ENCODE data around the gene ADORA3. TPM values are rescaled to one million over a fixed set of nuclear protein-coding genes. Genes with fewer than 3 reads are reported as not detected.

Gene ADORA3
- total RNA-seq, 1 experiment from 2014 or later: 0.15 TPM

DNA sequence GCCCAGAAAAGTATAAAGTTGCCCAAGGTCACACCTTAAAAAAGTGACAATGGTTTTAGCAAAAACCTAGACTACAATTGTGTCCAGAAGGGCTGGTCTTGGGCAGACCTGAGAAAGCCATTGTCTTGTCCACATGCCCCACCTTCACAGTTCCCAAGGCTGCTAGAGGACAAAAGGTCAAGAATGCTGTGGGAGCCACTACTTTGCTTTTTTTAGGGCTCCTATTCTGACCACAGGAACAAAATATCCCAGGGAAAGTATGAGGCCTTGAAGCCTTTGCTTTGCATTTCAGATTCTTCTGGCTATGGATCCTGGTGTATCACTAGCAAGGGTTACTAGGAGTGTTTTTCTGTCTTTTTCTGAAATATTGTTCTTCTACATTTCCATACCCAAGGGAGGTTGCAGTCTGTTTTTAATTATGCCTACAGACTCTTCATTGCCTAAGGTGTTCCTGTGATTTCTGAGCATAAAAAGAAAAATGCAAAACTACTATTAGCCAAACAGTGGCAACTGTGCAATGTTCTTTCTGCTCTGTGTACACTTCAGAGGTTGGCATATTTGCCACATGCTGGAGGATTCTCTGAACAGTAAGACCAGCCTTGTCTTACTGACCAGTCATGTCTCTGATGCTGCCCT, 18.9 kb downstream of the ADORA3 start:
- no peaks in the 10 kb centered on the region for H3K4me1 Mint-ChIP-seq
- CTCF ChIA-PET: interaction anchor here (1.7 kb wide), 1 partner anchor 24 kb away, joined by 12 read pairs; no protein-coding TSS in a partner anchor
- no peaks in the 10 kb centered on the region for H3K9me3 Mint-ChIP-seq
- H3K36me3 Mint-ChIP-seq: no peaks in the 10 kb centered on the region
- no peaks in the 10 kb centered on the region for H3K27me3 Mint-ChIP-seq (ENCODE audit: low read depth)
- DNase-seq (ENCODE audit: low spot score) (no peak), ATAC-seq (no peak)
- TF ChIP-seq, protein P1, sequence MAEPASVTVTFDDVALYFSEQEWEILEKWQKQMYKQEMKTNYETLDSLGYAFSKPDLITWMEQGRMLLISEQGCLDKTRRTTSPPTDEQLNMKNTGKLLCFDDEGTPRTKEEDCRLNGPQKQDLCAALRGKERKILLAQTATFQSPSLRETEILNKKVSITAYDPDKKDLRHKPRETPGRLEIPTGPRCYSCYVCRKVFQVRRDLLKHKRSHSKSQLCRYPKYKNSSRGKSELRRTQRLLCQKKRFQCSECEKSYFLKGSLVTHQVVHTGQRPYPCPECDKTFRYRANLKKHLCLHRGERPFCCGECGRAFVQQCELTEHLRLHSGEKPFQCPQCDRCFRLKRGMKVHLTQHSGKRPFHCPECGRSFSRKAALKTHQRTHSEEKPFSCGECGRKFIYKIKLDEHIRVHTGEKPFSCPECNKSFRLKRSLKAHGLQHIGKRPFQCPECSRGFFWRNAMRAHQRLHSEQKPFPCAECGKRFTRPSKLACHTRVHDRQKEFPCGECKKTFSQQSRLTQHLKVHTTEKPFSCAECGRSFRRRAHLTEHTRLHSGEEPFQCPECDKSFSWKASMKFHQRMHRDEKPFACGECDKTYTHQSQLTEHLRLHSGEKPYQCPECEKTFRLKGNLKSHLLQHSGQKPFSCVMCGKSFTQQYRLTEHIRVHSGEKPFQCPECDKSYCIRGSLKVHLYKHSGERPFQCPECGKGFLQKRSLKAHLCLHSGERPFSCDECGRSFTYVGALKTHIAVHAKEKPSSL (CRISPR knock-in tag; conservative IDR thresholded peaks at IDR 0.05): no peak
- TF ChIP-seq, protein P2, sequence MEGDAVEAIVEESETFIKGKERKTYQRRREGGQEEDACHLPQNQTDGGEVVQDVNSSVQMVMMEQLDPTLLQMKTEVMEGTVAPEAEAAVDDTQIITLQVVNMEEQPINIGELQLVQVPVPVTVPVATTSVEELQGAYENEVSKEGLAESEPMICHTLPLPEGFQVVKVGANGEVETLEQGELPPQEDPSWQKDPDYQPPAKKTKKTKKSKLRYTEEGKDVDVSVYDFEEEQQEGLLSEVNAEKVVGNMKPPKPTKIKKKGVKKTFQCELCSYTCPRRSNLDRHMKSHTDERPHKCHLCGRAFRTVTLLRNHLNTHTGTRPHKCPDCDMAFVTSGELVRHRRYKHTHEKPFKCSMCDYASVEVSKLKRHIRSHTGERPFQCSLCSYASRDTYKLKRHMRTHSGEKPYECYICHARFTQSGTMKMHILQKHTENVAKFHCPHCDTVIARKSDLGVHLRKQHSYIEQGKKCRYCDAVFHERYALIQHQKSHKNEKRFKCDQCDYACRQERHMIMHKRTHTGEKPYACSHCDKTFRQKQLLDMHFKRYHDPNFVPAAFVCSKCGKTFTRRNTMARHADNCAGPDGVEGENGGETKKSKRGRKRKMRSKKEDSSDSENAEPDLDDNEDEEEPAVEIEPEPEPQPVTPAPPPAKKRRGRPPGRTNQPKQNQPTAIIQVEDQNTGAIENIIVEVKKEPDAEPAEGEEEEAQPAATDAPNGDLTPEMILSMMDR (IDR thresholded peaks at IDR 0.05): no peak
- no peak for TF ChIP-seq SOX15 (CRISPR knock-in tag; IDR thresholded peaks at IDR 0.05)
- TF ChIP-seq NFE2L1 (CRISPR knock-in tag; IDR thresholded peaks at IDR 0.05): no peak
- TF ChIP-seq HMGA2 (CRISPR knock-in tag; IDR thresholded peaks at IDR 0.05): no peak
- no peak for TF ChIP-seq ZNF396 (CRISPR knock-in tag; IDR thresholded peaks at IDR 0.05; ENCODE audit: borderline replicate concordance)
- no peak for TF ChIP-seq JAZF1 (CRISPR knock-in tag; IDR thresholded peaks at IDR 0.05)
- TF ChIP-seq, protein P3, sequence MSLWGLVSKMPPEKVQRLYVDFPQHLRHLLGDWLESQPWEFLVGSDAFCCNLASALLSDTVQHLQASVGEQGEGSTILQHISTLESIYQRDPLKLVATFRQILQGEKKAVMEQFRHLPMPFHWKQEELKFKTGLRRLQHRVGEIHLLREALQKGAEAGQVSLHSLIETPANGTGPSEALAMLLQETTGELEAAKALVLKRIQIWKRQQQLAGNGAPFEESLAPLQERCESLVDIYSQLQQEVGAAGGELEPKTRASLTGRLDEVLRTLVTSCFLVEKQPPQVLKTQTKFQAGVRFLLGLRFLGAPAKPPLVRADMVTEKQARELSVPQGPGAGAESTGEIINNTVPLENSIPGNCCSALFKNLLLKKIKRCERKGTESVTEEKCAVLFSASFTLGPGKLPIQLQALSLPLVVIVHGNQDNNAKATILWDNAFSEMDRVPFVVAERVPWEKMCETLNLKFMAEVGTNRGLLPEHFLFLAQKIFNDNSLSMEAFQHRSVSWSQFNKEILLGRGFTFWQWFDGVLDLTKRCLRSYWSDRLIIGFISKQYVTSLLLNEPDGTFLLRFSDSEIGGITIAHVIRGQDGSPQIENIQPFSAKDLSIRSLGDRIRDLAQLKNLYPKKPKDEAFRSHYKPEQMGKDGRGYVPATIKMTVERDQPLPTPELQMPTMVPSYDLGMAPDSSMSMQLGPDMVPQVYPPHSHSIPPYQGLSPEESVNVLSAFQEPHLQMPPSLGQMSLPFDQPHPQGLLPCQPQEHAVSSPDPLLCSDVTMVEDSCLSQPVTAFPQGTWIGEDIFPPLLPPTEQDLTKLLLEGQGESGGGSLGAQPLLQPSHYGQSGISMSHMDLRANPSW (CRISPR knock-in tag; conservative IDR thresholded peaks at IDR 0.05; ENCODE audit: low read depth): no peak
- TF ChIP-seq JUN (CRISPR knock-in tag; IDR thresholded peaks at IDR 0.05): no peak
- H3K27ac Mint-ChIP-seq: no peak overlapping the region
- POLR2A ChIA-PET: no interaction called here
- no peak overlapping the region for H3K4me3 Mint-ChIP-seq

DNA sequence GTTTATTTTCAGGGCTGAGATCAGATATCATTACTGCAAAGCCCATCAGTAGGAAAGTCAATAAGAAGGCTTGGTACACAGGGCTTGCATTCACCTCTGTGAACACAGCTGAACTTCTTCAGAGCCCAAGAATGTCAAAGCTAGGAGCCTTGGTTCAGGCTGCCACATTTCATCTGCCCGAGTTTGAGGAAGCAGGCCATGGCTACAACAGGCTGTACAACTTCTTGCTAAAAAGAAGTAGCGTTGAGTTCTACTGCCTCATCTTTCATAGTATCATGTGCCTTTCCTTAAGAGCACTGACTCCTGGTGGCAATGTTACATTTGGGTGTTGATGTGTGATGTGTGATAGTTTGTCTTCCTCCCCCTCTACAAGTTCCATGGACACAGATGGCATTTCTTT, 19.6 kb downstream of the ADORA3 start:
- DNase-seq (ENCODE audit: low spot score) (no peak), ATAC-seq (no peak)
- no peak overlapping the region for H3K4me3 Mint-ChIP-seq
- POLR2A ChIA-PET: no interaction called here
- TF ChIP-seq SP1 (CRISPR knock-in tag; conservative IDR thresholded peaks at IDR 0.05): no peak
- TF ChIP-seq, protein P4, sequence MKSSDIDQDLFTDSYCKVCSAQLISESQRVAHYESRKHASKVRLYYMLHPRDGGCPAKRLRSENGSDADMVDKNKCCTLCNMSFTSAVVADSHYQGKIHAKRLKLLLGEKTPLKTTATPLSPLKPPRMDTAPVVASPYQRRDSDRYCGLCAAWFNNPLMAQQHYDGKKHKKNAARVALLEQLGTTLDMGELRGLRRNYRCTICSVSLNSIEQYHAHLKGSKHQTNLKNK (CRISPR knock-in tag; IDR thresholded peaks at IDR 0.05): no peak
- no peak for TF ChIP-seq OVOL2 (CRISPR knock-in tag; IDR thresholded peaks at IDR 0.05; ENCODE audit: borderline replicate concordance)
- TF ChIP-seq, protein P5, sequence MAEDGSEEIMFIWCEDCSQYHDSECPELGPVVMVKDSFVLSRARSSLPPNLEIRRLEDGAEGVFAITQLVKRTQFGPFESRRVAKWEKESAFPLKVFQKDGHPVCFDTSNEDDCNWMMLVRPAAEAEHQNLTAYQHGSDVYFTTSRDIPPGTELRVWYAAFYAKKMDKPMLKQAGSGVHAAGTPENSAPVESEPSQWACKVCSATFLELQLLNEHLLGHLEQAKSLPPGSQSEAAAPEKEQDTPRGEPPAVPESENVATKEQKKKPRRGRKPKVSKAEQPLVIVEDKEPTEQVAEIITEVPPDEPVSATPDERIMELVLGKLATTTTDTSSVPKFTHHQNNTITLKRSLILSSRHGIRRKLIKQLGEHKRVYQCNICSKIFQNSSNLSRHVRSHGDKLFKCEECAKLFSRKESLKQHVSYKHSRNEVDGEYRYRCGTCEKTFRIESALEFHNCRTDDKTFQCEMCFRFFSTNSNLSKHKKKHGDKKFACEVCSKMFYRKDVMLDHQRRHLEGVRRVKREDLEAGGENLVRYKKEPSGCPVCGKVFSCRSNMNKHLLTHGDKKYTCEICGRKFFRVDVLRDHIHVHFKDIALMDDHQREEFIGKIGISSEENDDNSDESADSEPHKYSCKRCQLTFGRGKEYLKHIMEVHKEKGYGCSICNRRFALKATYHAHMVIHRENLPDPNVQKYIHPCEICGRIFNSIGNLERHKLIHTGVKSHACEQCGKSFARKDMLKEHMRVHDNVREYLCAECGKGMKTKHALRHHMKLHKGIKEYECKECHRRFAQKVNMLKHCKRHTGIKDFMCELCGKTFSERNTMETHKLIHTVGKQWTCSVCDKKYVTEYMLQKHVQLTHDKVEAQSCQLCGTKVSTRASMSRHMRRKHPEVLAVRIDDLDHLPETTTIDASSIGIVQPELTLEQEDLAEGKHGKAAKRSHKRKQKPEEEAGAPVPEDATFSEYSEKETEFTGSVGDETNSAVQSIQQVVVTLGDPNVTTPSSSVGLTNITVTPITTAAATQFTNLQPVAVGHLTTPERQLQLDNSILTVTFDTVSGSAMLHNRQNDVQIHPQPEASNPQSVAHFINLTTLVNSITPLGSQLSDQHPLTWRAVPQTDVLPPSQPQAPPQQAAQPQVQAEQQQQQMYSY (CRISPR knock-in tag; IDR thresholded peaks at IDR 0.05): no peak
- no peak for TF ChIP-seq NFE2L1 (CRISPR knock-in tag; IDR thresholded peaks at IDR 0.05)
- TF ChIP-seq, protein P6, sequence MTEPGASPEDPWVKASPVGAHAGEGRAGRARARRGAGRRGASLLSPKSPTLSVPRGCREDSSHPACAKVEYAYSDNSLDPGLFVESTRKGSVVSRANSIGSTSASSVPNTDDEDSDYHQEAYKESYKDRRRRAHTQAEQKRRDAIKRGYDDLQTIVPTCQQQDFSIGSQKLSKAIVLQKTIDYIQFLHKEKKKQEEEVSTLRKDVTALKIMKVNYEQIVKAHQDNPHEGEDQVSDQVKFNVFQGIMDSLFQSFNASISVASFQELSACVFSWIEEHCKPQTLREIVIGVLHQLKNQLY (CRISPR knock-in tag; IDR thresholded peaks at IDR 0.05): no peak
- TF ChIP-seq, protein P7, sequence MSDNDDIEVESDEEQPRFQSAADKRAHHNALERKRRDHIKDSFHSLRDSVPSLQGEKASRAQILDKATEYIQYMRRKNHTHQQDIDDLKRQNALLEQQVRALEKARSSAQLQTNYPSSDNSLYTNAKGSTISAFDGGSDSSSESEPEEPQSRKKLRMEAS (CRISPR knock-in tag; IDR thresholded peaks at IDR 0.05): no peak
- TF ChIP-seq, protein P8, sequence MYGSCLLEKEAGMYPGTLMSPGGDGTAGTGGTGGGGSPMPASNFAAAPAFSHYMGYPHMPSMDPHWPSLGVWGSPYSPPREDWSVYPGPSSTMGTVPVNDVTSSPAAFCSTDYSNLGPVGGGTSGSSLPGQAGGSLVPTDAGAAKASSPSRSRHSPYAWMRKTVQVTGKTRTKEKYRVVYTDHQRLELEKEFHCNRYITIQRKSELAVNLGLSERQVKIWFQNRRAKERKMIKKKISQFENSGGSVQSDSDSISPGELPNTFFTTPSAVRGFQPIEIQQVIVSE (CRISPR knock-in tag; IDR thresholded peaks at IDR 0.05; ENCODE audit: borderline replicate concordance): no peak
- TF ChIP-seq ZNF121 (CRISPR knock-in tag; IDR thresholded peaks at IDR 0.05): no peak
- TF ChIP-seq SMAD3 (CRISPR knock-in tag; IDR thresholded peaks at IDR 0.05; ENCODE audit: borderline replicate concordance): no peak
- TF ChIP-seq ESRRA (CRISPR knock-in tag; IDR thresholded peaks at IDR 0.05; ENCODE audit: borderline replicate concordance): no peak
- H3K27ac Mint-ChIP-seq: no peak overlapping the region
- H3K4me1 Mint-ChIP-seq: no peaks in the 10 kb centered on the region
- no peaks in the 10 kb centered on the region for H3K9me3 Mint-ChIP-seq
- CTCF ChIA-PET: no interaction called here
- H3K27me3 Mint-ChIP-seq (ENCODE audit: low read depth): no peaks in the 10 kb centered on the region
- no peaks in the 10 kb centered on the region for H3K36me3 Mint-ChIP-seq
